Fibroblast of skin of left biceps (primary cell): ENCODE measurements around the gene ZNF816.
"Not testable (repeated sequence)": the region's sequence is repeated elsewhere in the genome, so short reads cannot be mapped to it uniquely, and the experiment has no call there.

Experiments used
- DNase-seq, 2 experiments: peaks; one replicate each; pipeline ENCODE4 v3.0.0-alpha.2; 2013; ENCODE audit warnings: low read depth in 2 of 2

The ZNF816 gene

DNA sequence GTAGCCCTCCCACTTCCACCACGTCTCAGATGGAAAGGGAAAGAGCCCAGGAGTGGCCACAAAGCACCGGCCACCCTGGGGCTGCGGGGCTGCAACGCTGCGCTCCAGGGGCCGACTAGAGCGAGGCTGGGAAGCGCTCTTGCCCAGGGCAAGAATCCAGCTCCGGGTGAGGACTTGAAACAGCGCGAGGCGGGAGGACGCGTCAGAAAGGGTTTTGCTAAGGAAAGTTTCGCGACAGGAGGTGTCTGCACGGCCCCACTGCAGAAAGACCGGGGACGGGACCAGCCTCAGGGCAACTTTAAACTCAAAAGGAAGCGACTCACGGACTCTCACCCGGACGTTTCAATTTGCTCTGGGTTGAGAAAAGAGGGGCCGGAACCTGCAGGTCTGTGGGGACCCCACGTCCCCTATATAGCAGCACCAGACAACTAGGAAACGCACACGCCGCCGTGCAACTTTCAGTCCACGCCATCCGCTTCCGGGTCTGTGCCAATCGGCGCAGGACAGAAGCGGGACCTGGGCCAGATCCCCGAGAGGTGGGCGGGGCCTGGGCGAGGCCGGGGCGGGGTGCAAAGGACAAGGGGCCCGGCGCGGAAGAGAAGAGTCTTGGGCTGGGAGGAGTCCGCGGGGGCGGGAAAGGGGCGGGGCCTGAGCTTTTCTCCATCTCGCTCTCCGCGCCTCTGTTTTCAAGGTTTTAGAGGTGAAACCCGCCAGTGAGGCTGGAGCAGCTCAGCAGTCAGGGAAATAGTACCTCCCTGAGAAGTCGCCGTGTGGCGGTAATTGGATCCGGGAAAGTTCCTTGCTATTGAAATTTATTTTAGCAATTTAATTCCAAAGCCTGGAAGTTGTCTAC lies at the start of gene ZNF816:
Gene ZNF816 (minus strand): TSS at position 488 of the 853 bp plus-strand sequence. CDS start 6,792 bp downstream, outside the sequence.
- peak; percentile 79 to 83 for DNase-seq

DNA sequence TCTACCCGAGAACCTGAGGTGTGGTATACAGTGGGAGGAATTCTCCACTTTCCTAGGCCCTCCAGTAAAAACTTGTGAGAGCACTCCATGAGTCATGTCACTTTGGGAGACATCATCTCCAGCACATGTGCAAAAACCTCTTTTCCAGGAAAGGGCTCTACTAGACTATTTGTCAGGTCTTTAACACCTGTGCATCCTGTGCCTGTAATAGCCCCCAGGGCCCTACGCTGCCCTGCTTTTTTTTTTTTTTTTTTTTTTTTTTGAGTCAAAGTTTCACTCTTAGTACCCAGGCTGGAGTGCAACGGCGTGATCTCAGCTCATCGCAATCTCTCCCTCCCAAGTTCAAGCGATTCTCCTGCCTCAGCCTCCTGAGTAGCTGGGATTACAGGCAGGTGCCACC lies 49.3 kb upstream of the ZNF816 start:
- no peak for DNase-seq

DNA sequence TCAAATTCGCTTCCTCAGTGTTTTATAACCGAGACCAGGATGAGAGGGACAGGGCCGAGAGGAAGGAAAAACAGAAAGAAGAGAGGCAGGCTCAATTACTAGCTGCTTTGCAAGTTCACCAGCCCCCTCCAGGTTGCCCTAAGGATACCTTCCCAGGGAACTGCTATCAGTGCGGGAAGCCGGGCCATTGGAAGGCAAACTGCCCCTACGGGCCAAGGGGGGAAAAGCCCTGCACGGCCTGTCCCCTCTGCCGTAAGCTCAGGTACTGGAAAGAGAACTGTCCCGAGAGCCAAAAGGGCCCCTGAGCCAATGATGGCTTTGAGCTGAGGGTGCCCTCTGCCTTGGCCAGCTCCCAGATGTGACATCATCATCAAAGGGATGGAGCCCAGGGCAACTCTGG lies 47.8 kb upstream of the ZNF816 start:
- DNase-seq, result no peak

DNA sequence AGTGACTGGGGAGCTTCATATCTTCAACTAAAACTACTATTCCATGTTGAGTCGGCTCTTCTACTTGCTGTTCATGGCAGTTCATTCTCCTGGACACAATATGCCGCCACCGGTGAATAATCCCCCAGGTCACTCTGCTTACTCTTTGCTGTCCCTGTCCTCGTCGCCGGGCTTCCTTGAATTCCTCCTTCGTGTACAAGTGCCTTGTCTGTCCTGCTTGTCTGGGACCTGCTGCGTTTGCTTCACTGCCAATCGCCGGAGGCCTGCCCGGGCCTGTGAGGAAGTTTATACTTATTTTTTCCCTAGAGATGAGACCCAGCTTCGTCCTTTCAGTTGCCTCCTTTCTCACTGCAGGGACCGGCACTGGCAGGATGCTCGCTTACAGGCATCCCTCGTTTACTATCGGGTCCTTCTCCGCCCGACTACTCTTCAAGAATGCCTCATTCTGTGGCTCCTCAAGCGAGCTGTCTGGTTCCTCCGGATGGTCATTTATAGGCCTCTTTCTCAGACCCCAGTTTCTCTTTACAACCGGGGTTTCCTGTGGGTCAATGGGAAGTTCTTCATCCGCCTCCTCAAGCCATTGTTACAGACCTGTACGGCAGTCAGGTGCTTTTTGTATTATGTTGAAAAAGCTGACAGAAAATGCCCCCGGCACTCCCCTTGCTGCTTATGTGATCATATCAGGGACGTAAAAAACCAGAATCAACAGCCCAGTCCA lies 45.5 kb upstream of the ZNF816 start:
- no peak for DNase-seq

DNA sequence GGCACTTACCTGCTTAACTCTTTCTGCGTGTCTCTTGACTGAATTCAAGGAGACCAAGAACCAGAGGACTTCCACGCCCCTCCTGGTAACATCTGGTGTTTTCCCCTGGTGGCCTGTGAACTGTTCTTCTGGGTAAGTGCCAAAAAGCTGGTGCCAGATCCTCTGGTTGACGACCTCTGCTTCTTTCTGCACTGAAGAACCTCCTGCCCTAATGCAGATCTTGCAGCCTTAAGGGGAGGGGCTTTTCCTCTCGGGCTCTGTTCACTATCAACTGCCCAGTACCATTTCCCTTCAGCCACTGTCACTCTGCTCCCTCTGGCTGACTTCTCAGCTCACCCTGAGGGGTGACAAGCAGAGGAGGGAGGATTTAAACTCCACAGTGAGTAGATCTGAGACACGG lies 44.9 kb upstream of the ZNF816 start:
- no peak for DNase-seq

DNA sequence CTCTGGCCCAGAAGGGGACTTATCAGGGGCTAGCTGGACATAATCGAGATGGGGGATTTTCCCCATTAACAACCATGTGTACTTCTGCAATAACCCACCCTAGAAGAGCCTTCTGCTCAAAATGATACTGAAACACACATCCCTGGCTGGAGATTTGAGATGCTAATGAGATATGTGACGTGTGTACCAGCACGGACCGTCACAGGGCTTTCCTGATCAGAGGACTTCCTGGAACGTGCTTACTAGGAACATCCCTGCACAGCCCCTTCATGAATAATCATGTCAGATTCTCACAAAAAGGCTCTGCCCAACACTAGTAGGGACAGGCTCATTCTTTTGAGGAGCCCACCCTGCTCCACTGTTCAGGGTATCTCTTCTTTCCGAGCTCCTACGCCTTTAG lies 44.5 kb upstream of the ZNF816 start:
- no peak for DNase-seq

- DNase-seq, result no peak
Observed at GRCh38 chr19:53004242-53004641, 41.6 kb upstream of the ZNF816 start.

- DNase-seq, result no peak
Observed at GRCh38 chr19:53002479-53002878, 39.8 kb upstream of the ZNF816 start.

- no peak for DNase-seq
Observed at GRCh38 chr19:52997975-52998374, 35.3 kb upstream of the ZNF816 start.

DNA sequence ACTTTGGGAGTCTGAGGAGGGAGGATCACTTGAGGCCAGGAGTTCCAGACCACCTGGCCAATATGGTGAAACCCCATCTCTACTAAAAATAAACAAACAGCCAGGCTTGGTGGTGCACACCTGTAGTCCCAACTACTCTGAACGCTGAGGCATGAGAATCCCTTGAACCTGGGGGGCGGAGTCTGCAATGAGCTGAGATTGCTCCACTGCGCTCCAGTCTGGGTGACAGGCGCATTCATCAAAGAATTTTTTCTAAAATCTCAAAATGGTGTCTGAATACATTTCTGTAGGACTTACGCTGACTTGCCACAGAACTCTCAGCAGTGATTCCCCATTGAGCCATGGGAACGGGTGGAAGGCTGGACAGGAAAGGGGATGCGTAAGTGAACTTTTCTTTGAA lies 33.0 kb upstream of the ZNF816 start:
- no peak for DNase-seq

DNA sequence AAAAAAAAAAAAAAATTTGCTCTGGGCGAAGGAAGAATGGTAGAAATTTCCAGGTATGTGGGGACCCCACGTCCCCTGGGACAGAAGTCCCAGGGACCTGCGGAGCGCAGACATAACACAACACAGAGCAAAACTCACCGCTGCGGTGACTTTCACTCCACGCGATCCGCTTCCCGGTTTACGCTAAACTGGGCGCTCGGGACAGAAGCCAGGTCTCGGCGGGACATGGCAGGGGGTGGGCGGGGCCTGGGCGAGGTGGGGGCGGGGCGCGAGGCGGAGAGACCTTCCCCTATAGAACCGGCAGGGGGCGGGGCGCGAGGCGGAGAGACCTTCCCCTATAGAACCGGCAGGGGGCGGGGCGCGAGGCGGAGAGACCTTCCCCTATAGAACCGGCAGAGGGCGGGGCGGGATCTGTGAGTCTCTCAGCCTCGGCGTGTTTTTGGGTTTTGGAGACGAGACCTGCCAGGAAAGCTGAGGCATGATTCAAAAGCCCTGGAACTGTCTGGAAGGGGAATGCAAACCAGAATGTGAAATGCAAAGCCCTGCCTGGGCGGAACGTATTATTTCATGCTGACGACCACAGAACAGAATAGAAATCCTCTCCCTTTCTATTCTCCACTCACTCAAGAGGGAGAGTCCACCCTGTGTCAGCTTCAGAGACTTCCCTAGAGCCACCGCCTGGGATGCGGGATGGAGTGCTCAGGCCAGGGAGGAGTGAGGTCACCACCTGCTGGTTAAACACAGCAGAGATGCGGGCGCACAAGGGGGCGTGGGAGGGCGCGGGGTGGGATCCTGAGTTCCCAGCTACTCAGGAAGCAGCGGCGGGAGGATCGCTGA lies 30.9 kb upstream of the ZNF816 start:
- peak; percentile 49 to 50 for DNase-seq

DNA sequence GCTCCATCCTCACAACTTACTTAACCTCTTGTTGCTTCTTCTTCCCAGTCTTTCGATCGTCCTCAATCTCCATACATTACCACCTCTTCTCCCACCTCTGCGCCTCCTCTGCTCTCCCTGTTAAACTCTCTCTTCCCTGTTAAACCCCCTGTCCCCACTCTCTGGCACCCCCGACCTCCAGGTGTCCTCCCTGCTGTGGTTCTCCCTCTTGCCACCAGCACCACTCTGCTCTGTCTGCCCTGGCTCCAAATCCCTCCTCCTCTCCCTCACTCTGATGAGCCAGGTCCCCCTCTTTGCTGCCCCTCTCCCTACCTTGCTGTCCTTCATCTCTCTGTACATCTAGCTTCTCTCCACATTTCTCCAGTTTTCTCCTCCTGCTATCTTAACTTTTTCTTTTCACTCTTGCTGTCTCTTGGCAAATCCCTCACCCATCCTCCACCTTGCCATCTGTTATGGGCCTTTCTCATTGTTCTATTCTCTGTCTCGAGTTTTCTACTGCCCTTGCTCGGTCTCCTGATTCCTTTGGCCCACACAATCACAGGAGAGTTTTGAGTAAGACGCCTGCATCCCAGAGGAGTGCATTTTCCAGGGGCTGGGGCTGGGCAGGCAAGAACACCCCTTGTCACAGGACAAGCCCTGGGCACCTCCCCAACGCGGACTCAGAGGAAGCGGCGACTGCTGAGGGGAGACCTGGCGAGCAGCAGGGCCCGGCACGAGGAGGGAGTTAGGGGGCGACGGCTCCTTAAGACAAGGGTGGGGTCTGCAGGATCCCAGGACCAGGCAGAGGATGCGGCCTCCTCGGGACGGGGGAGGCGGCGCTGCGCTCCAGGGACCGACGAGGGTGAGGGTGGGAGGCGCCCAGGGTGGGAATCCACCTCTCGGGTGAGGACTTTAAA lies 29.7 kb upstream of the ZNF816 start:
- no peak for DNase-seq

DNA sequence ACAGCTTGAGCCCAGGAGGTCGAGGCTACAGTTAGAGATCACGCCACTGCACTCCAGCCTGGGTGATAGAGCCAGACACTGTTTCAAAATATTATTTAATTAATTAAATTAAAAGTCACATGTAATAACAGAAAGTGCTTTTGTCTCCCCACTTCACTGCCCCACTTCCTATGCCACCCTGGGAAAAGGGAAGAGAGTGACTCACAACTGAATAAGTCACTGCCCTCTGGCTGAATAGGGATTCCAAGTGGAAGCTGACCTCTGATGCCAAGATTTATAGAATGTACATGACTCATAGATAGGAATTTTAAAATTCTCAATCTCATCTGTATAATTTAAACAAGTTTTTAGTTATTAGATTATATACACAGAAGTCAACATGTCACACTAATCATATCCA lies 28.8 kb upstream of the ZNF816 start:
- DNase-seq, result peak in 1 of 2 experiments; percentile 1

DNA sequence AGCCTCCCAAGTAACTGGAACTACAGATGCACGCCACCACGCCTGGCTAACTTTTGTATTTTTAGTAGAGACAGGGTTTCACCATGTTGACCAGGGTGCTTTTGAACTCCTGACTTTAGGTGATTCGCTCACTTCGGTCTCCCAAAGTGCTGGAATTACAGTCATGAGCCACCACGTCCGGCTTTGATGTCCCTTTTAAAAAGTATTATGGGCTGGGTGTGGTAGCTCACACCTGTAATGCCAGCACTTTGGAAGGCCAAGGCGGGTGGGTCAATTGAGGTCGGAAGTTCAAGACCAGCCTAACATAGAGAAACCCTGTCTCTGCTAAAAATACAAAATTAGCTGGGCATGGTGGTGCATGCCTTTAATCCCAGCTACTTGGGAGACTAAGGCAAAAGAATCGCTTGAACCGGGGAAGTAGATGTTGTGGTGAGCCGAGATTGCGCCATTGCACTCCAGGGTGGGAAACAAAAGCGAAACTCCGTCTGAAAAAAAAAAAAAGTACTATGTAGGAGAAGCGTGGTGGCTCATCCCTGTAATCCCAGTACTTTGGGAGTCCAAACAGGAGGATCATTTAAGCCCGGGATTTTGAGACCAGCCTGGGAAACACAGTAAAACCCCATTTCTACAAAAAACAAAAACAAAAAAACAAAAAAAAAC lies 28.2 kb upstream of the ZNF816 start:
- no peak for DNase-seq

- no peak for DNase-seq
Observed at GRCh38 chr19:52988506-52988905, 25.8 kb upstream of the ZNF816 start.

DNA sequence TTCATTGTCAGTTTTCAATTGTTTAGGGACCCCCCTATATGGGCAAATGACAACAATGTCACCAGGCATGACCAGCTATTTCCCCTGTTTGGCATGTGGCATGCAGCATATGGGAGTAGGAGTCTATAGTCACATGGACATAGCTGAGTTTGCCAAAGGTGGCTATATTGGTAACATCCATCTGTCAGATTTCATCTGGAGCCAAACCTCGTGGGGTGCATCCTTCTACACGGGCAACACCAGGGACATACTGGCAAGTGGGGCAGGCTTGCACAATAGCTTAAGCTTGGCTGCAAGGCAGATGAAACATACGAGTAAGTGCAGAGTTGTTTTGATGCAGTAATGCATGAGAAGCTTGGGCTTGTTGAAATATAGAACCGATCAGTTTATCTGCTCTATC lies 24.5 kb upstream of the ZNF816 start:
- no peak for DNase-seq

- not testable (repeated sequence) for DNase-seq
Observed at GRCh38 chr19:52983167-52983566, 20.5 kb upstream of the ZNF816 start.

DNA sequence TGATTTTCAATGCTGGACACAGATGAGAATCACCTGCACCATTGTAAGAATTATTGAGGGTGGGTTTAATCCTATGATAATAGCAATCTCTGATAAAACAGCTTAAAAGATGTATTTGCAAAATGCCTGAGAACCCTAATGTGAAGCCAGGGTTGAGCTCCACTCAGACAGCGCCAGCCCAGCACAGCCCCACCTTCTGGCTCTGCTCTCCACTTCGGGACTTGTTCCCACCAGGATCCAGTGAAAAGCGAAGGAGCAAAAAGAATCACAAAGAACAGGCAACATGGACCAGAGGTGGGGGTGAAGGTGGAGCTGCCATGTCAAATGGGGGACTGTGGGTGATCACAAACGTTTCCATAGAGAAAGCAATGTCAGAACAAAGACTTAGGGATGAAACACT lies 18.6 kb upstream of the ZNF816 start:
- no peak for DNase-seq

- no peak for DNase-seq
Observed at GRCh38 chr19:52967772-52968171, 5.1 kb upstream of the ZNF816 start.

- no peak for DNase-seq
Observed at GRCh38 chr19:52963247-52963618, 552 bp upstream of the ZNF816 start.

- DNase-seq, result no peak
Observed at GRCh38 chr19:52961981-52962380, 700 bp downstream of the ZNF816 start.
